ENCODE results near the gene C3orf33. TPM values are rescaled to one million over a fixed set of nuclear protein-coding genes. Genes with fewer than 3 reads are reported as not detected.
"Not testable (repeated sequence)": the region's sequence is repeated elsewhere in the genome, so short reads cannot be mapped to it uniquely, and the experiment has no call there.

Gene C3orf33
- 4.5 and 5.5 TPM in 2 replicates for total RNA-seq
- 4.8 and 10.1 TPM in 2 replicates for polyA plus RNA-seq

GRCh38 chr3:155805802-155806618, at the start of gene C3orf33:
C3orf33 (minus strand) TSS chr3:155806278; CDS start chr3:155806252, 26 bp downstream.
- no peaks in the 10 kb centered on the region for H3K4me1 ChIP-seq (ENCODE audit: low read depth)
- TF ChIP-seq CTCF (IDR thresholded peaks at IDR 0.05; ENCODE audit: low read depth, low read length): peak; percentile 84
- peaks cover 5% of the 10 kb centered on the region for H3K36me3 ChIP-seq
- H3K27ac ChIP-seq: peak within 1 kb of the TSS; percentile 73
- peak; percentile 66 to 81 for DNase-seq (ENCODE audit: low read depth in 1 of 2, low spot score in 1 of 2)
- H3K27me3 ChIP-seq: no peaks in the 10 kb centered on the region
- H3K9me3 ChIP-seq (ENCODE audit: low read depth): no peaks in the 10 kb centered on the region
- H3K4me3 ChIP-seq: peak within 1 kb of the TSS; percentile 72

- no peaks in the 10 kb centered on the region for H3K36me3 ChIP-seq
- H3K4me1 ChIP-seq (ENCODE audit: low read depth): peaks cover 15% of the 10 kb centered on the region
Measured at GRCh38 chr3:155854141-155854940, 48.3 kb upstream of the C3orf33 start, which contains the start of gene SLC33A1. SLC33A1 (minus strand) TSS chr3:155854427; CDS start chr3:155853997, 430 bp downstream.

GRCh38 chr3:155853214-155854140, 47.4 kb upstream of the C3orf33 start:
- peak overlapping the region; percentile 83 for H3K27ac ChIP-seq
- peak; percentile 41 to 63 for DNase-seq (ENCODE audit: low read depth in 1 of 2, low spot score in 1 of 2)

More at GRCh38 chr3:155854141-155854940, 48.3 kb upstream of the C3orf33 start, which contains the start of gene SLC33A1:
- H3K4me3 ChIP-seq: peak within 1 kb of the TSS; percentile 83
- peak; percentile 99 to 100 for DNase-seq (ENCODE audit: low read depth in 1 of 2, low spot score in 1 of 2)
- H3K9me3 ChIP-seq (ENCODE audit: low read depth): no peaks in the 10 kb centered on the region
- H3K27me3 ChIP-seq: no peaks in the 10 kb centered on the region
- no peak for TF ChIP-seq CTCF (IDR thresholded peaks at IDR 0.05; ENCODE audit: low read depth, low read length)
- H3K27ac ChIP-seq: peak within 1 kb of the TSS; percentile 87

GRCh38 chr3:155852341-155852740, 46.3 kb upstream of the C3orf33 start:
- Histone ChIP-seq H3K27me3 (no peaks in the 10 kb centered on the region), H3K36me3 (no peaks in the 10 kb centered on the region), H3K4me1 (ENCODE audit: low read depth) (peaks cover 15% of the 10 kb centered on the region), H3K9me3 (ENCODE audit: low read depth) (no peaks in the 10 kb centered on the region), H3K4me3 (peak overlapping the region; percentile 83), H3K27ac (peak overlapping the region; percentile 83)
- TF ChIP-seq CTCF (IDR thresholded peaks at IDR 0.05; ENCODE audit: low read depth, low read length): no peak
- peak in 1 of 2 donors; percentile 7 for DNase-seq (ENCODE audit: low read depth in 1 of 2, low spot score in 1 of 2)

More at GRCh38 chr3:155853214-155854140, 47.4 kb upstream of the C3orf33 start:
- no peak for TF ChIP-seq CTCF (IDR thresholded peaks at IDR 0.05; ENCODE audit: low read depth, low read length)
- no peaks in the 10 kb centered on the region for H3K36me3 ChIP-seq
- no peaks in the 10 kb centered on the region for H3K27me3 ChIP-seq
- peaks cover 15% of the 10 kb centered on the region for H3K4me1 ChIP-seq (ENCODE audit: low read depth)
- peak overlapping the region; percentile 83 for H3K4me3 ChIP-seq
- H3K9me3 ChIP-seq (ENCODE audit: low read depth): no peaks in the 10 kb centered on the region

GRCh38 chr3:155849404-155849803, 43.3 kb upstream of the C3orf33 start:
- DNase-seq (ENCODE audit: low read depth in 1 of 2, low spot score in 1 of 2); H3K27me3 ChIP-seq; H3K4me3 ChIP-seq: not testable (repeated sequence)

More at GRCh38 chr3:155849404-155849803, 43.3 kb upstream of the C3orf33 start:
- not testable (repeated sequence) for H3K36me3 ChIP-seq; H3K9me3 ChIP-seq (ENCODE audit: low read depth); H3K27ac ChIP-seq
- peaks cover 15% of the 10 kb centered on the region for H3K4me1 ChIP-seq (ENCODE audit: low read depth)

Measured in cardiac muscle cell (in vitro differentiated cells and primary cell).